SU-DHL-6 (cell line): ENCODE measurements around the gene ADAMTS15.

ENCODE experiments used
- CTCF ChIP-seq: fragments of 200-600 bp; sonication (generic); IDR thresholded peaks from one replicate; pipeline ENCODE4 v1.5.1; 2017; ENCODE audit warnings: antibody characterized with exemption, mild to moderate bottlenecking, low read length, moderate library complexity; ENCODE audit not compliant: insufficient read depth, poor library complexity, severe bottlenecking
- EZH2phosphoT487 ChIP-seq: fragments of 200-600 bp; sonication (generic), shearing (Covaris generic); conservative IDR thresholded peaks from 2 replicates; pipeline ENCODE4 v1.6.1; 2018; ENCODE audit warnings: mild to moderate bottlenecking, antibody characterized with exemption, low read length, moderate library complexity, mixed read lengths

DNA sequence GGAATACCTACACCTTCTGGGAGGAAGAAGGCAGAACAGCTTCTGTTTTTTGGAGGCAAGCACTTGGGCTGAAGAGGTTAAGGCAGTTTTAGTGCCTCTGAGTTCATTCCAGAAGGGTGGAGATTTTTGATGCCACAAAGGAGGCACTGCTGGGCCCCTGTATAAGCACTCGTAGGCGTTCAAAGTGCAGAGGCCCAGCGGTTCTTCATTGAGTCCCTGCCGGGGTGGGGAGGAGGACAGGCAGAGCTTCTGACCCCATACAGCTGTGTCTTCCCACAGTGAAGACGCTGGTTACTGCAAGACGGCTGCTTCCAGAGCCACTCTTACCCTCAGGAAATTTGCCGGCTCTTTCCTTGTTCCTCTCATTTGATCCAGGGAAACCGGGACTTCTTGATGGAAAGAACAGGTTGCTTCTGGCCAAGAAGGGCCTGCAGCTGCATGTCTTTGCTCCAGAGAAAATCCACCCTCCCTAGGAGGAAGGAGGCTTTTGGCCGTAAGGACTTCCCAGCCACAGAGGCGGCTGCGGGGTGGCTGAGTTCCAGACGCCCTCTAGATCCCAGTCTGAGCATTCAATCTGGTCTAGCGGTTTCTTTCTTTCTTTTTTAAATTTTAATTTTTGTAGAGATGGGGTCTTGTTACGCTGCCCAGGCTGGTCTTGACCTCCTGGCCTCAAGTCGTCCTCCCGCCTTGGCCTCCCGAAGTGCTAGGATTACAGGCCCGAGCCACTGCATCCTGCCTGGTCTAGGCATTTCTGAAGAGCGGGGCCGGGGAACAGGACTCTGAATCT lies 9.4 kb downstream of the ADAMTS15 start:
- TF ChIP-seq CTCF: no peak
- no peak for TF ChIP-seq EZH2phosphoT487
